ENCODE measurements around the gene M1AP. TPM values are rescaled to one million over a fixed set of nuclear protein-coding genes. Genes with fewer than 3 reads are reported as not detected.

The M1AP gene
- total RNA-seq, 1 donor from 2014 or later: 0.41 TPM

GRCh38 chr2:74530239-74531187, 117.6 kb downstream of the M1AP start:
- FAIRE-seq (no peak), DNase-seq (ENCODE audit: low spot score in 2 of 2) (peak in 1 of 2 donors; percentile 58)

GRCh38 chr2:74529357-74530238, 118.5 kb downstream of the M1AP start, which contains the start of the genes AUP1 and HTRA2:
TSS of gene AUP1 (minus strand) at chr2:74529706. CDS start at chr2:74529629, 77 bp downstream.
TSS of gene HTRA2 (plus strand) at chr2:74529933. CDS start at chr2:74530007, 74 bp downstream.
- peak; percentile 99 for DNase-seq (ENCODE audit: low spot score in 2 of 2)
- no peak for FAIRE-seq

- FAIRE-seq (no peak), DNase-seq (ENCODE audit: low spot score in 2 of 2) (no peak)
These were observed 119.4 kb downstream of the M1AP start for GRCh38 chr2:74528600-74529356.

- no peak for FAIRE-seq
- DNase-seq (ENCODE audit: low spot score in 2 of 2): no peak
These were observed 120.4 kb downstream of the M1AP start for GRCh38 chr2:74527741-74528140.

- no peak for DNase-seq (ENCODE audit: low spot score in 2 of 2)
- no peak for FAIRE-seq
These were observed 121.4 kb downstream of the M1AP start for GRCh38 chr2:74526649-74527230.

GRCh38 chr2:74525717-74526648, 122.1 kb downstream of the M1AP start, which contains the start of gene DQX1:
TSS of gene DQX1 (minus strand) at chr2:74526231. CDS start at chr2:74525729, 502 bp downstream.
- no peak for DNase-seq (ENCODE audit: low spot score in 2 of 2)
- no peak for FAIRE-seq

GRCh38 chr2:74524955-74525716, 123.0 kb downstream of the M1AP start:
- no peak for DNase-seq (ENCODE audit: low spot score in 2 of 2)

GRCh38 chr2:74524005-74524404, 124.1 kb downstream of the M1AP start:
- FAIRE-seq (no peak), DNase-seq (ENCODE audit: low spot score in 2 of 2) (no peak)

More at GRCh38 chr2:74524955-74525716, 123.0 kb downstream of the M1AP start:
- no peak for FAIRE-seq

- DNase-seq (ENCODE audit: low spot score in 2 of 2) (no peak), FAIRE-seq (no peak)
These were observed 125.6 kb downstream of the M1AP start for GRCh38 chr2:74522516-74522915.

- DNase-seq (ENCODE audit: low spot score in 2 of 2): no peak
- no peak for FAIRE-seq
These were observed 131.5 kb downstream of the M1AP start for GRCh38 chr2:74516650-74517049.

- DNase-seq (ENCODE audit: low spot score in 2 of 2) (peak; percentile 74 to 81), FAIRE-seq (no peak)
These were observed 132.0 kb downstream of the M1AP start for GRCh38 chr2:74515981-74516633.

- FAIRE-seq: no peak
- no peak for DNase-seq (ENCODE audit: low spot score in 2 of 2)
These were observed 132.7 kb downstream of the M1AP start for GRCh38 chr2:74515271-74515980.

- FAIRE-seq (no peak), DNase-seq (ENCODE audit: low spot score in 2 of 2) (peak in 1 of 2 donors; percentile 49)
These were observed 133.5 kb downstream of the M1AP start, which contains the start of gene TLX2 for GRCh38 chr2:74514368-74515270. TSS of gene TLX2 (plus strand) at chr2:74514450. CDS start at chr2:74514807, 357 bp downstream.

- FAIRE-seq (no peak), DNase-seq (ENCODE audit: low spot score in 2 of 2) (peak in 1 of 2 donors; percentile 44)
These were observed 134.3 kb downstream of the M1AP start for GRCh38 chr2:74513605-74514367.
